ENCODE results near the gene CARS2.
"Not testable (repeated sequence)": the region's sequence is repeated elsewhere in the genome, so short reads cannot be mapped to it uniquely, and the experiment has no call there.

Gene CARS2

GRCh38 chr13:110607675-110608224 lies 98.2 kb downstream of the CARS2 start:
- no peak overlapping the region for H3K9ac ChIP-seq (ENCODE audit: low read depth, low read length)
- no peak for TF ChIP-seq EZH2 (IDR thresholded peaks at IDR 0.05; ENCODE audit: borderline replicate concordance, low read depth, low read length, severe bottlenecking)
- no peak for TF ChIP-seq CTCF (IDR thresholded peaks at IDR 0.05; ENCODE audit: borderline replicate concordance, extremely low read depth, low read length, poor library complexity, severe bottlenecking)
- H2AFZ ChIP-seq (ENCODE audit: low read depth, low read length) = no peak overlapping the region
- DNase-seq (no peak), ATAC-seq (ENCODE audit: insufficient read depth, low read depth) (no peak)
- H3K79me2 ChIP-seq (ENCODE audit: insufficient read depth, low read length) = no peaks in the 10 kb centered on the region
- H3K4me3 ChIP-seq (ENCODE audit: low read depth in 1 of 2, low read length in 2 of 2) = no peak overlapping the region
- H3K9me3 ChIP-seq (ENCODE audit: insufficient read depth, low read length, severe bottlenecking) = no peaks in the 10 kb centered on the region
- H3K27me3 ChIP-seq (ENCODE audit: insufficient read depth, low read length, poor library complexity) = no peaks in the 10 kb centered on the region
- H3K36me3 ChIP-seq (ENCODE audit: insufficient read depth, low read length) = no peaks in the 10 kb centered on the region
- H3K4me1 ChIP-seq (ENCODE audit: insufficient read depth, low read length) = no peaks in the 10 kb centered on the region
- H4K20me1 ChIP-seq (ENCODE audit: insufficient read depth, low read length) = no peaks in the 10 kb centered on the region
- no peak overlapping the region for H3K27ac ChIP-seq (ENCODE audit: low read length)
- no peak overlapping the region for H3K4me2 ChIP-seq (ENCODE audit: insufficient read depth, low read length)

- H3K4me3 ChIP-seq (ENCODE audit: low read depth in 1 of 2, low read length in 2 of 2); ATAC-seq (ENCODE audit: insufficient read depth, low read depth); H3K4me1 ChIP-seq (ENCODE audit: insufficient read depth, low read length); H4K20me1 ChIP-seq (ENCODE audit: insufficient read depth, low read length); H2AFZ ChIP-seq (ENCODE audit: low read depth, low read length); DNase-seq; H3K27ac ChIP-seq (ENCODE audit: low read length); H3K4me2 ChIP-seq (ENCODE audit: insufficient read depth, low read length); H3K36me3 ChIP-seq (ENCODE audit: insufficient read depth, low read length); H3K9me3 ChIP-seq (ENCODE audit: insufficient read depth, low read length, severe bottlenecking); H3K9ac ChIP-seq (ENCODE audit: low read depth, low read length); H3K27me3 ChIP-seq (ENCODE audit: insufficient read depth, low read length, poor library complexity); H3K79me2 ChIP-seq (ENCODE audit: insufficient read depth, low read length): not testable (repeated sequence)
Observed at GRCh38 chr13:110606281-110606680, 99.6 kb downstream of the CARS2 start.

- DNase-seq (no peak), ATAC-seq (ENCODE audit: insufficient read depth, low read depth) (no peak)
- no peaks in the 10 kb centered on the region for H3K9me3 ChIP-seq (ENCODE audit: insufficient read depth, low read length, severe bottlenecking)
- H3K4me3 ChIP-seq (ENCODE audit: low read depth in 1 of 2, low read length in 2 of 2) = no peak overlapping the region
- no peaks in the 10 kb centered on the region for H3K4me1 ChIP-seq (ENCODE audit: insufficient read depth, low read length)
- H3K9ac ChIP-seq (ENCODE audit: low read depth, low read length) = no peak overlapping the region
- no peak for TF ChIP-seq EZH2 (IDR thresholded peaks at IDR 0.05; ENCODE audit: borderline replicate concordance, low read depth, low read length, severe bottlenecking)
- no peak for TF ChIP-seq CTCF (IDR thresholded peaks at IDR 0.05; ENCODE audit: borderline replicate concordance, extremely low read depth, low read length, poor library complexity, severe bottlenecking)
- H3K27me3 ChIP-seq (ENCODE audit: insufficient read depth, low read length, poor library complexity) = peaks cover 5% of the 10 kb centered on the region
- no peak overlapping the region for H2AFZ ChIP-seq (ENCODE audit: low read depth, low read length)
- no peak overlapping the region for H3K4me2 ChIP-seq (ENCODE audit: insufficient read depth, low read length)
- no peaks in the 10 kb centered on the region for H4K20me1 ChIP-seq (ENCODE audit: insufficient read depth, low read length)
- no peaks in the 10 kb centered on the region for H3K79me2 ChIP-seq (ENCODE audit: insufficient read depth, low read length)
- no peak overlapping the region for H3K27ac ChIP-seq (ENCODE audit: low read length)
- H3K36me3 ChIP-seq (ENCODE audit: insufficient read depth, low read length) = no peaks in the 10 kb centered on the region
Observed at GRCh38 chr13:110605132-110605531, 100.8 kb downstream of the CARS2 start.

GRCh38 chr13:110600980-110601379 lies 104.9 kb downstream of the CARS2 start:
- Histone ChIP-seq H3K36me3 (ENCODE audit: insufficient read depth, low read length) (no peaks in the 10 kb centered on the region), H4K20me1 (ENCODE audit: insufficient read depth, low read length) (no peaks in the 10 kb centered on the region), H3K79me2 (ENCODE audit: insufficient read depth, low read length) (no peaks in the 10 kb centered on the region), H3K4me1 (ENCODE audit: insufficient read depth, low read length) (no peaks in the 10 kb centered on the region), H3K27me3 (ENCODE audit: insufficient read depth, low read length, poor library complexity) (peaks cover 14% of the 10 kb centered on the region), H3K4me2 (ENCODE audit: insufficient read depth, low read length) (no peak overlapping the region), H3K4me3 (ENCODE audit: low read depth in 1 of 2, low read length in 2 of 2) (no peak overlapping the region), H3K9me3 (ENCODE audit: insufficient read depth, low read length, severe bottlenecking) (no peaks in the 10 kb centered on the region), H2AFZ (ENCODE audit: low read depth, low read length) (no peak overlapping the region), H3K27ac (ENCODE audit: low read length) (no peak overlapping the region), H3K9ac (ENCODE audit: low read depth, low read length) (no peak overlapping the region)
- ATAC-seq (ENCODE audit: insufficient read depth, low read depth) (no peak), DNase-seq (no peak)
- TF ChIP-seq EZH2 (IDR thresholded peaks at IDR 0.05; ENCODE audit: borderline replicate concordance, low read depth, low read length, severe bottlenecking) (no peak), CTCF (IDR thresholded peaks at IDR 0.05; ENCODE audit: borderline replicate concordance, extremely low read depth, low read length, poor library complexity, severe bottlenecking) (no peak)

All from DND-41 (cell line).